HG03103 (cell line): Measurements from ENCODE around the gene ROBO1.

Source experiments
- ATAC-seq: cut with Tn5 transposase; IDR thresholded peaks from one replicate; pipeline ENCODE4 v1.9.1; 2021; ENCODE audit warnings: low read depth; ENCODE audit not compliant: unreplicated experiment

ROBO1 gene

DNA sequence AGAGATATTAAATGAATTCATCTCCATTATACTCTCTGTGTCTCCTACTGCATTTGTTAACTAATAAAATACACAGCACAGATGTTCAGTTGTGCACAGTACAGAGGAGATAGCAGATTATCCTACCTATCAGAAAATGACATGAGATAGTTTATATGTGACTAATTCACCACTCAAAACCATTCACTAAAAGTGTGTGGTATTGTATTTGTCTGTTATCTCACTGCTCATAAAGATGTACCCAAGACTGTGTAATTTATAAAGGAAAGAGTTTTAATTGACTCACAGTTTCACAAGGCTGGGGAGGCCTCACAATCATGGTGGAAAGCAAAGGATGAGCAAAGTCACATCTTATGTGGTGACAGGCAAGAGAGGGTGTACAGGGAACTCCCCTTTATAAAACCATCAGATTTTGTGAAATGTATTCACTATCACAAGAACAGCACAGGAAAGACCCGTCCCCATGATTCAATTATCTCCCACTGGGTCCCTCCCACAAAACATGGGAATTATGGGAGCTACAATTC is 936.3 kb downstream of the ROBO1 start:
- no peak for ATAC-seq

DNA sequence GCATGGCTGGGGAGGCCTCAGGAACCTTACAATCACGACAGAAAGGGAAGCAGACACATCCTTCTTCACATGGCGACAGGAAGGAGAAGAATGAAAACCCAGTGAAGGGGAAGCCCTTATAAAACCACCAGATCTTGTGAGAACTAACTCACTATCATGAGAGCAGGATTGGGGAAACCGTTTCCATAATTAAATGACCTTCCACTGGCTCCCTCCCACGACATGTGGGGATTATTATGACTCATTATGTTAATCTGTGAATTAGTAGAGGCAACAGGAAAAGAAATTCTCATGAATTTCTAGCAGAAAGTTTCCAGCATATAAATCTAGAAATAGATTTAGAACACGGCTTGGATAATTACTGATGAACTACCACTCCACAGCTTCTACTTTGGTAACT is 937.3 kb downstream of the ROBO1 start:
- ATAC-seq = no peak

- ATAC-seq = no peak
Measured at GRCh38 chr3:78827618-78828017, 940.2 kb downstream of the ROBO1 start.

DNA sequence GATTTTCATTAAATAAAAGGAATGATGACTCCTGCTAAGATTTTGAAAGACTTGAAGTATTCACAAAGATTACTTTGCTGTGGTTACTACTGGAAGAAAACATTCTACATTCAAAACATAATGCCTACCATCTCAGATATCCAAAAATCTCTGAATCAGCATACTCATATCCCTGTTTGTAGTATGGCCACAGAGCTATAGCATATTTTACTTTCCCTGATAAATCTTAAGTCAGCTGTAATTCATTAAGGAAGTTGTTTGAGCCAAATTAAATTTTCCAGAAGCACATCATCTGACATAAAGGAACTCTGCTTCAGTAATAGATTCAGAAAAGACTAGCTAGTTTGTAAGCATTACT is 942.0 kb downstream of the ROBO1 start:
- ATAC-seq = no peak

- no peak for ATAC-seq
Measured at GRCh38 chr3:78825118-78825857, 942.5 kb downstream of the ROBO1 start.

- no peak for ATAC-seq
Measured at GRCh38 chr3:78823859-78824258, 943.9 kb downstream of the ROBO1 start.

DNA sequence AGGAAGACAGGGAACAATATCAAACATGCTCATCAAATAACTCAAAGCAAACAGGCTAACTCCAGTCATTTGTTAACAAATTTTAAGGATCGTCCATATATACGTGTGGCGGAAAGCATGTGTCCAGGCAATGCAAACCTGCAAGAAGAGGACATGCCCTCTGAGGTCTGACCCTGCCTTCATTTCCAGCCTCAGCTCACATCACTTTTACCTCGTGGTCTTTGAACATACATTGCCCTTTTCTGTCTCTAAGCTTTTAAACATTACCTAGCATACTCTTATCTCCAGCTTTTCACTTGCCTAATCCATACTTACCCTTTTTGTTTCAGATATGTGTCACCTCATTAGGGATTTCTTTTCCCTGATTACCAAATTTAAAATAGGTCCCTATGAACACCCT is 944.4 kb downstream of the ROBO1 start:
- ATAC-seq = no peak

DNA sequence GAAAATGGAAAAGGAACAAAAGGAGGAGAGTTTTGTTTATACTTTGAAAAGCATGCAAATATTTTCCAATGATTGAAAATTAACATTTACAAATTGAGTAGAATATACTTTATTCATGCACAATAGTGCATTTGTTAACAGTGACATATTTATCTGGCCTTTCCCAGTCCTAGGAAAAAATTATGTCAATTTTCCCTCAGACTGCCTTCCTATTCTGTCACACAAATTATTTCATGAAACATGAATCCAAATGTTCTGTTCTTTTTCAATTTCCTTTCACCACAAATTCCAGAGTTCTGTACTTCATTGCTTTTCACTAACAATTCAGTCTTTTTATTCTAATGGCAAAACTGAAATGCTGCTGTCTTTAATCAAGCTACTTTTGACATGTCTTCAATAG is 945.1 kb downstream of the ROBO1 start:
- ATAC-seq = no peak

DNA sequence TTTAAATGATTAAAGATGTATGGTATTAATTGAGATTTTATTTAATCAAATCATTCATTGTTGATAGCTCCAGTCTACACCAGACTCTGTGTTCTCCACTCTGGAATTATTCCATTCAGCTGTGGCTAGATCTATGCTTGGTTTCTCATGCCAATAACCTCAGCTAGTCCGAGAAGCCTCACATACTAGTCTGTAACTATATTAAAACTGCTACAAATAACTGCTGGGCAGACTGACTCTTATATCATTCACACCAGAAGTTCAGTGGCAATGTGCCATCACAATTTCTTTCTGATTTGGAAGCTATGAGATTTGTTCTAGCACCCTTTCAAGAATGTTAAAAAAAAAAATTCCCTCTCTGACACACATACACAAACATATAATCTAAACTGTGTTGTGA is 947.3 kb downstream of the ROBO1 start:
- no peak for ATAC-seq

- ATAC-seq = no peak
Measured at GRCh38 chr3:78818161-78818985, 949.4 kb downstream of the ROBO1 start.

- ATAC-seq = no peak
Measured at GRCh38 chr3:78814893-78815562, 952.8 kb downstream of the ROBO1 start.

DNA sequence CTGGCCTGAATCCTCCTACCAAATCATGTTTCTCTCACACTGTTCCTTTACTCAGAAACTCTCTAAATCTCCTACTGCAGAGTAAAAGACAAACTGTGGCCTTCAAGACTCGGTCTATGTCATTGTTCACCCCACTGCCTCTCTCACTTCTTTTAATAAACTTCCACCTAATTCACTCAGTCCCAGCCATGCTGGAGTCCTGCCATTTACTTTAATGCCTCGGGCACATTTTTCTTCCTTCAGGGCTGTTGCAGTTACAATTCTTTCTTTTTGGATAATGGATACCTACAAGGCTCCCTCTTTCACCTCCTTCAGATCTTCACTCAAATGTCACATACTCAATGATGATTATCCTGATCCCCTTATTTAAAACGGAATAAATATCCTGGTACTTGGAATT is 955.6 kb downstream of the ROBO1 start:
- no peak for ATAC-seq

DNA sequence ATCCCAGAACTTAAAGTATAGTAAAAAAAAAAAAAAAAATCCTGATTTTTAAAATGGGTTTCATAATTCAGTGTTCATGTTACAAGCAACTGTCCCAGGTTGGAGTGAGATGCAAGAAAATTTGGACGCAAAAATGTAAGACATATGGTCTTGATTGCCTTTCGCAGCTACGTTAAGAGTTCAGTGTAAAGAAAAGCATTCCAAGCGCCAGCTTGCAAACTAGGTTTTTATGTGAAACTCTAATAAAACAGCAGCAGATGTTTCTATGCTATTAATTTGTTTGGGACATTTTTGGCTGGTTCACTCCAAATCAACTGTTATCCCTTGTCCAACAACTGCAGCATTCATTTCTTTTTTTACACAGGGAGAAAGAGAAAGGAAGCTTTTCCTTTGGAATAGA is 957.8 kb downstream of the ROBO1 start:
- ATAC-seq = no peak

DNA sequence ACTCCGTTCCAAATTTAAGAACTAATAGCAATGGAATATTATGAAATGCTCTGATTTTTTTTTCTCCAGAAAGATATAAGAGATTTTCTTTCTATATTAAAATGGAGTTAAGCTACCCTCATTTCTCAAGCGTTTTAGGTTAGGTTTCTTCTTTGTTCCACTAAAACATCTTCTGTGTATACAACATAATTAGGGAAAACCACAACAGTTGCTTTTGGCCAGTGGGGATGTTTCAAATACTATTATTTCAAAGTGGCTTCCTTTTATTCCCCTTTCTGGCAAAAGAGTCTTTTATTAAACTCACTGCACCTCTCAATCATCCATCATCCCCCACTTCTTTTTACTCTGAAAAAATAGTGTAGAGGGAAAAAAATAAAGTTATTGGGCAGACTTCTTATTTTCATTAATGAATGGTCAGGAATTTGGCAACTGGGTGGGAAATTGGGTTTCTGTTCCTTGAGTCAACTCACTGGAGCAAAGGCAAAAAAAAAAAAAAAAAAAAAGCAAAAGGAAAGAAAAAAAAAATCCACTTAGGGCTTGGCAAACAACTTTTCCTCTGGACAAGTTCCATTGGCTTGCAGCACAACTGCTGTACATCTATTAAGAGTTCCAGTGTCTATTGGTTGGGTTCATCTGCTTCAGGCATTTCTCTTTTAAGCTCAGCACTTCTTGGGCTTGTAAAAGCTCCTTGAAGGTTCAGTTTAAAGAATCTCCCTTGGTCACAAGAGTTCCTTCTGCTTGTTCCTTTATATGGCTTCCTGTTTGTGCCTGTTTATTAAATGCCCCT is 963.4 kb downstream of the ROBO1 start:
- no peak for ATAC-seq

DNA sequence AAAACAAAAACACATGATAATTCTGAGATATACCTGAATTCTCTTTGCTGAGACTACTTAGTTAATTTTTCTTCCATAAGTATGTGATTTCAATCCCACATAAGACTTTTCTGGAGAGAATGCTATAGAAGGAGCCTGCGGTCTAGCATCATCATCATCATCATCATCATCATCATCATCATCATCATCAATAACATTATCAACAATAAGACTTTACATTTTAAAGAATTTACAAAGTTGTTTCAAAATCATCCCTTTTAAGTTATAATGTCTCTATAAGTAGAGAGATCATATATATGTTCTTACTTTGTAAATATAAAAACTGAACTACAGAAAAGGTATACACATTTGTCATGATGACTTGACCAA is 965.3 kb downstream of the ROBO1 start:
- ATAC-seq = no peak

GRCh38 chr3:78801926-78802561 is 965.8 kb downstream of the ROBO1 start:
- ATAC-seq = no peak

- no peak for ATAC-seq
Measured at GRCh38 chr3:78799681-78800080, 968.1 kb downstream of the ROBO1 start.

- no peak for ATAC-seq
Measured at GRCh38 chr3:78798266-78798832, 969.4 kb downstream of the ROBO1 start.

- ATAC-seq = no peak
Measured at GRCh38 chr3:78794431-78794830, 973.4 kb downstream of the ROBO1 start.

DNA sequence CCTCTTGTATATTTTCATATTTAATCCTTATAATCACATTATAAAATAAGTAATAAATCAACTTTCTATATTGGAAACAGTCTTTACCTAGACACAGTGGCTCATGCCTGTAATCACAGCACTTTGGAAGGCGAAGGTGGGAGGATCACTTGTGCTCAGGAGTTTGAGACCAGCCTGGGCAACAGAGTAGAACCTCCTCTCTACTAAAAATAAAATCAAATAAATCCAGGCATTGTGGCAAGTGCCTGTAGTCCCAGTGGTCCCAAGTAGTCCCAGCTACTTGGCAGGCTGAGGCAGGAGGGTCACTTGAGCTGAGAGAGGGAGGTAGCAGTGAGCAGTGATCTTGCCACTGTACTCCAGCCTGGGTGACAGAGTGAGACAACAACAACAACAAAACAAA is 975.1 kb downstream of the ROBO1 start:
- no peak for ATAC-seq
